ENCODE measurements around the gene TCF7L2. TPM values are rescaled to one million over a fixed set of nuclear protein-coding genes. Genes with fewer than 3 reads are reported as not detected.
A peak's percentile ranks its signal among the peaks of the same experiment; 100 is the strongest.

TCF7L2 gene
- total RNA-seq, 8 experiments from 2014 or later: 2.2 to 62.9 (median 7.5) TPM

DNA sequence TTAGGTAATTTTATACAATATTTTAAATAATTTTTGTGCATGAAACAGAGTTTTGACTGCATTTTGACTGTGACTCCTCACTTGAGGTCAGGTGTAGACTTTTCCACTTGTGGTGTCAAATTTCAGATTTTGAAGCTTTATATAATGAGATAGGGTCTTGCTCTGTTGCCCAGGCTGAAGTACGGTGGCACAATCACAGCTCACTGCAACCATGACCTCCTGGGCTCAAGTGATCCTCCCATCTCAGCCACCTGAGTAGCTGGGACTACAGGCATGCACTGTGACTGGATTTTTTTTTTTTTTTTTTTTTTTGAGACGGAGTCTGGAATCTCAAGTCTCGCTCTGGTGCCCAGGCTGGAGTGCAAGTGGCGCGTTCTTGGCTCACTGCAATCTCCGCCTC lies 74.9 kb downstream of the TCF7L2 start:
- in situ Hi-C loops (cut with MboI; ENCODE audit: low pct_unique_long_range_greater_than_20kb in 2 of 9, low sequenced_read_pairs in 9 of 9, unreplicated experiment in 9 of 9): no loop called here
- 93 to 100% (median 100%) methylated on average over 1 to 6 of the region's 6 CpGs; no CpG with 5 or more reads in 6 of the 10 experiments for WGBS, 10 experiments
- ATAC-seq (replicated peaks in 6 of 8): no peak
- Histone ChIP-seq H3K4me3 (no peak overlapping the region), H3K27ac (no peak overlapping the region), H3K4me1 (replicated peaks in 1 of 2) (peaks cover 23 to 45% of the 10 kb centered on the region in 2 donors)

DNA sequence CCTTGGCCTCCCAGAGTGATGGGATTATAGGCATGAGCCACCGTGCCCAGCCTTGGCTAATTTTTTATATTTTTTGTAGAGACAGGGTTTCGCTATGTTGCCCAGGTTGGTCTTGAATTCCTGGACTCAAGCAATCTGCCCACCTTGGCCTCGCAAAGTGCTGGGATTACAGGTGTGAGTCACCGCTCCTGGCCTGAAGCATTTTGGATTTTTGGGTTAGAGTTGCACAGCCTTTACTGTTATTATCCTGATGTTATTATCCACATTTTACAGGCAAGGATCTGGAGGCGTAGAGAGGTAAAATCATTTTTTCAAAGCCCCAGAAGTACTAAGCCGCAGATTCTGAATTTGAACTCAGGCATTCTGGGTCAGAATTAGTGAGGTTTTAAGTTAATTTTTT lies 75.4 kb downstream of the TCF7L2 start:
- in situ Hi-C loops (cut with MboI; ENCODE audit: low pct_unique_long_range_greater_than_20kb in 2 of 9, low sequenced_read_pairs in 9 of 9, unreplicated experiment in 9 of 9): no loop called here
- Histone ChIP-seq H3K4me3 (no peak overlapping the region), H3K4me1 (replicated peaks in 1 of 2) (peaks cover 19 to 39% of the 10 kb centered on the region in 2 donors), H3K27ac (no peak overlapping the region)
- 80 to 100% (median 97%) methylated on average over 1 to 5 of the region's 6 CpGs; no CpG with 5 or more reads in 3 of the 10 experiments for WGBS, 10 experiments
- ATAC-seq (replicated peaks in 6 of 8): no peak

DNA sequence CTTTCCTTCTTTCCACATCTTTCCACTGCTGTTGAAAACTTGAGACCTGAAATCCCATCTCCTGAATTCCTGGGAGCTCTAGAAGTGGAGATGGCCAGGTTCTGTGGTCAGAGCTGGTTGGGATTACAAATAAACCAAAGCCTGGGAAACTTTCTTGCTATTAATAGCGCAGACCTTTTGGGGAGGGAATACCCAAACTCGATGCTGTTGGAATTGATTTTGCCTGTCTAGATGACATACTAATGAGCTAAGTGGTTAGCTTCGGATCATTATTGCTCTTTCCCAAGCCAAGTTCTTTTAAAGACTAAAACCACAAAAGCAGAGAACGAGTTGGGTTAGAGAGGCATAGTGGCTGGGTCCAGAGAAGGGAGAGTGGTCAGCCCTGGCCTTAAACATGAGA lies 76.6 kb downstream of the TCF7L2 start:
- Histone ChIP-seq H3K4me3 (no peak overlapping the region), H3K4me1 (replicated peaks in 1 of 2) (peaks cover 19 to 30% of the 10 kb centered on the region in 2 donors), H3K27ac (no peak overlapping the region)
- in situ Hi-C loops (cut with MboI; ENCODE audit: low pct_unique_long_range_greater_than_20kb in 2 of 9, low sequenced_read_pairs in 9 of 9, unreplicated experiment in 9 of 9): no loop called here
- 0 to 100% (median 63%) methylated on average over 1 to 4 of the region's 4 CpGs; no CpG with 5 or more reads in 1 of the 10 experiments for WGBS, 10 experiments
- no peak for ATAC-seq (replicated peaks in 6 of 8)

DNA sequence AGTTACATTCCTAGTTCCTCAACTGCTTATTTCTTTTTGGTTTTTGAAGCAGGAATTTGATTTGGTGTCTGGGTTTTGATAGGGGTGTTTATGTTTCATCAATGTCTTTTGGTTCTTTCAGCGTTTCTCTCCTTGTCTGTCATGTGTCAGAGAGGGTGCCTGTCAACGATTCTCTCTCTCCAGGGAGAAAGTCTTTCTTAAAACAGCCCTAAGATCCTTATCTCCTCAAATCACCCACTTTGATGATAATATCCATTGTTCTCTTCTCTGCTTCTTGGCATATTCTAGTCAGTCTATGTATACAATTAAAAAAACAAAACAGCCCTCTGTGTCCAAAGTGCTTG lies 77.2 kb downstream of the TCF7L2 start:
- in situ Hi-C loops (cut with MboI; ENCODE audit: low pct_unique_long_range_greater_than_20kb in 2 of 9, low sequenced_read_pairs in 9 of 9, unreplicated experiment in 9 of 9): no loop called here
- H3K27ac ChIP-seq: no peak overlapping the region
- 0 to 74% (median 38%) methylated on average over 1 to 2 of the region's 2 CpGs; no CpG with 5 or more reads in 2 of the 10 experiments for WGBS, 10 experiments
- peaks cover 19 to 29% of the 10 kb centered on the region in 2 donors for H3K4me1 ChIP-seq (replicated peaks in 1 of 2)
- no peak for ATAC-seq (replicated peaks in 6 of 8)
- H3K4me3 ChIP-seq: no peak overlapping the region

DNA sequence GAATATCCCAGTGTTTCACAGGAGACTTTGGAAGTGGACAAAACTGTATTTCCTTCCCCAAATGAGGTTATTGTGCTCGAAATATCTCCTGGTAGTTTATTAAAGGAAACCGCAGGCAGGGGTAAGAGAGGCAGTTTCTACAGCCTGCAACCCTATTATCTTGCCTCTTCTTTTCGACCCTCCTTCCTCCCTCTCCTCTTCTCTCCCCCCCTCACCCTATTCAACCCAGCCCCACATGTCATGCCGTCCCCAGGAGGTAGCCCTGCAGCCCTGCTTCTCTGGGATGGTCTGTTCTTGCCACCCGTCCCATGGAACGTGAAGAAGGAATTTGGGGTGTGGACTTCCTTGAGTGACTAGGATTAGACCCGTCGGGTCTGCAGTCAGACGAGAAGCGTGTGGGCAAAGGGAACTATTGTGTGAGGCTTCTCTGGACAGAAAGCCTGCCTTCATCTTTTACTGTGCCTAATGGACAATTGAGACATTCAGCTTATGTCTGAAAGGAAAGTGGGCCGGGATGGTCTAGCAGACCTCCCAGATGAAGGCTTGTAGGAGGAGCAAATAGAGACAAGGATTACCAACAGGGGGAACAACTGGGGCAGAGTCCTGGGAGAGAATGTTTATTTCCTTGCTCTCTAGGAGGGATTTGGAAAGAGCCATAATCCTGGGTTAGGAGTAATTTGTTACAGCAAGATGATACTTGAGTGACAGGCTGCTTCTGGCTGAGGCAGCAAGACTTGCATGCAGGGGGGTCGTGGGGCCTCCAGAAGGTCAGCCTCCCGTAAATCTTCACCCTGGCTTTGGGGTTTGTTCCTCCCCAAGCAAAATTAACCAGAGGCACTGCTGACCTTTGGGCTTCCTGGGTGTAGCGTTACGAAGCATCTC lies 77.8 kb downstream of the TCF7L2 start:
- in situ Hi-C loops (cut with MboI; ENCODE audit: low pct_unique_long_range_greater_than_20kb in 2 of 9, low sequenced_read_pairs in 9 of 9, unreplicated experiment in 9 of 9): no loop called here
- ATAC-seq (replicated peaks in 6 of 8): peak; percentile 20 to 70 (median 57)

DNA sequence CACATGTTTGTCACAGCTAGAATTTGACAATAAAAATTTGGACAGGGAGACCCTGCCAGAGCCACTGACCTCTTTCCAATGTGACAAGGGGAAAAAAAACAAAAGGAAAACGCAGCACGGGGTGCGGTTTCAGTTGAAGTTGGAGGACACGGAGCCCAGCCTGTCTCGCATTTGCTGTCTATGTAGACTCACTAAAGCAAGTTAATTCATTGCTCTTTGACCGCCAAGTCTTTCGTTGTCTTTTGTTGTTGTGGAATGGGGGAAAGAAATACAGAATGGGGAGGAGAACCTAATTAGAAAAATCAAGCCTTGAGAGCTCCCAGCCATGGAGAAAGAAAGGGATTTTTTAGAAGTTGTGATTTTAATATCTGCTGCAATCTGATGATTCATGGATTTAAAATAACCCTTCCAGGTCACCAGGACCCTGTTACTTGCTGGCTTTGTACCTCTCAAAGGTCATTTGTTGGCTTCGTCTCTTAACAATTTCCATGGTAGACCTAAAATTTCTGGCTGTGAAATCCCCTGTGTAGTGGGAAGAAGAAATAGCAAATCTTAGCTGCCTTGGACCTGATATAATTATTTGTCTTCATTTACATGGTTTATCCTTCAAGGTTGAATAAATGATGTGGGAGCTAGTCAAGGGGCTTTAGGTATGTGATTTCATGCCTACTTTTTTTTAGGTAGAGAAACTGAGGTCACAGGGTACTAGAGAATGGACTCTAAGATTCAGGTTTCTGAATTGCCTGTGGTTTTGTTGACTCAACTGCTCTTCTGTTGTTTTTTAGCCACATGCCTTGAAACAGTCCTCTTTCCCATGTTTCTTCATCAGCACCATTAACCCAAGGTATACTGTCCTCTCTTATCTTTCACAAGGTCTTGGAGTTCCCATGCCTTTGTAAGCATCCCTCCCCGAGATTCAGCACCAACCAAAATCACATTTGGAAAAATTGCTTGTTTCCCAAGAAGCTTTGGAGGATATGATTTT lies 78.7 kb downstream of the TCF7L2 start:
- 3 to 100% (median 22%) methylated on average over 1 to 9 of the region's 9 CpGs for WGBS, 10 experiments
- peaks cover 19 to 29% of the 10 kb centered on the region in 2 donors for H3K4me1 ChIP-seq (replicated peaks in 1 of 2)
- H3K27ac ChIP-seq: peak overlapping the region in 1 of 2 donors; percentile 6

More for the DNA sequence above, 77.8 kb downstream of the TCF7L2 start:
- 0 to 100% (median 18%) methylated on average over 1 to 8 of the region's 15 CpGs; no CpG with 5 or more reads in 2 of the 10 experiments for WGBS, 10 experiments
- H3K27ac ChIP-seq: peak overlapping the region in 1 of 2 donors; percentile 6
- peaks cover 19 to 29% of the 10 kb centered on the region in 2 donors for H3K4me1 ChIP-seq (replicated peaks in 1 of 2)
- H3K4me3 ChIP-seq: peak overlapping the region in 1 of 5 donors; percentile 0

DNA sequence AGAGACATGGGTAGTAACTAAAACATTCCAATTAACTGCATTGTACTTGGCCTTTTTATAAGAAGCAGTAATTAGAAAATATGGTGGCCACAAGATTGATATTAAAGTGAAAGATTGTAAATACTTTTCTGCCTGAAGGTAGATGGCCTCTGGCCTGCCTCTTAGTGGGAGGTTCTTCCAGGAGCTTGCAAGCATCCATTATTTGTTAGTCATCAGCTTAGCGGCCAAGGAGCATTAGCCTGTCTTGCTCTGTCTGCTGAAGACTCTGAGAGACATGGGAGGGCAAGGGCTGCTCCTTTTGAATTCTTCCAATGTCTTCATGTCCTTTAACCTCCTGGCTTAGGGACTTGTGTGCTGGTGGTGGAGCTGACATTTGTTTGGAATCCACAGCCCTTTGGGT lies 80.4 kb downstream of the TCF7L2 start:
- H3K27ac ChIP-seq: no peak overlapping the region
- H3K4me3 ChIP-seq: no peak overlapping the region
- WGBS, 10 experiments: 17 to 100% (median 74%) methylated on average over 1 of the region's 1 CpG; no CpG with 5 or more reads in 4 of the 10 experiments
- H3K4me1 ChIP-seq (replicated peaks in 1 of 2): peaks cover 19 to 29% of the 10 kb centered on the region in 2 donors
- in situ Hi-C loops (cut with MboI; ENCODE audit: low pct_unique_long_range_greater_than_20kb in 2 of 9, low sequenced_read_pairs in 9 of 9, unreplicated experiment in 9 of 9): no loop called here
- peak in 2 of 8 experiments; percentile 74 to 81 for ATAC-seq (replicated peaks in 6 of 8)

More for the DNA sequence above, 78.7 kb downstream of the TCF7L2 start:
- peak overlapping the region in 1 of 5 donors; percentile 0 for H3K4me3 ChIP-seq
- in situ Hi-C loops (cut with MboI; ENCODE audit: low pct_unique_long_range_greater_than_20kb in 2 of 9, low sequenced_read_pairs in 9 of 9, unreplicated experiment in 9 of 9): no loop called here
- ATAC-seq (replicated peaks in 6 of 8): peak in 7 of 8 experiments; percentile 7 to 52 (median 38)

DNA sequence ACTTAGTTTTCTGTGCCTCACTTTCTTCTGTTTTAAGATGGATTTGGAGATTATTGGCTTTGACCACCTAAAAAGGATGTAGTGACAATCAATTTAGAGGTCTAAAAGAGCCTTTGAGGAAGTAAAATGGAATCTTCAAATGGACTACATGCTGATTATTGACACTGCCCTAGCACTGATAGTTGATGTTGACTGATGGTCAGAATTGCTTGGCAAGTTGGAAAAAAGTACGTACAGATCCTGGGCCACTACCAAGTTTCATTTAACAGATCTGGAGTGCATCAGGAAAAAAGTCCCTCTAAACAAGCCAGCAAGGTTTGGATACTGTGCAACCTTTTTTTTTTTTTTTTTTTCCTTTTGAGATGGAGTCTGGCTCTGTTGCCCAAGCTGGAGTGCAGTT lies 81.1 kb downstream of the TCF7L2 start:
- no peak for ATAC-seq (replicated peaks in 6 of 8)
- H3K4me1 ChIP-seq (replicated peaks in 1 of 2): peaks cover 19 to 29% of the 10 kb centered on the region in 2 donors
- no peak overlapping the region for H3K4me3 ChIP-seq
- in situ Hi-C loops (cut with MboI; ENCODE audit: low pct_unique_long_range_greater_than_20kb in 2 of 9, low sequenced_read_pairs in 9 of 9, unreplicated experiment in 9 of 9): no loop called here
- no peak overlapping the region for H3K27ac ChIP-seq
- WGBS, 10 experiments: 83 to 100% (median 100%) methylated on average over 1 of the region's 1 CpG; no CpG with 5 or more reads in 6 of the 10 experiments

DNA sequence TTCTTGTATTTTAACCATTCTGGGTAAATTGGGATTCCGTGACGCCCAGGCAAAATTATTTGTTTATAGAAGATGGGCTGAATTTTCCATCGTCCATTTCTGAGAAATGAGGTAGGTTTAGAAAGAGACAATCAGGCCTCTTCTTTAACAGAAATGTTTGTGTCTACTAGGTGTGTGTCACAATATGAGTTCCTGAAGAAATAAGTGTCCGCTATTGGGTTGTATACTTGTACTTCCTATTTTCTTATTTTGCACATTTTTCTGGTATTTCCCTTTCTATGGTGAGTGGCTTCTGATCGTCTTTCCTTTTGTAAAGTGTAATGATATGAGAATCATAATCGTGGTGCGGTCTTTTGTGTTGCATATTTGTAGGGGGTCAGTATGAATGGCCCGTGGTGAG lies 83.9 kb downstream of the TCF7L2 start:
- Histone ChIP-seq H3K4me3 (no peak overlapping the region), H3K27ac (no peak overlapping the region), H3K4me1 (replicated peaks in 1 of 2) (peaks cover 2% of the 10 kb centered on the region in 2 donors)
- WGBS, 10 experiments: 69 to 95% (median 85%) methylated on average over 1 to 8 of the region's 8 CpGs
- no peak for ATAC-seq (replicated peaks in 6 of 8)
- in situ Hi-C loops (cut with MboI; ENCODE audit: low pct_unique_long_range_greater_than_20kb in 2 of 9, low sequenced_read_pairs in 9 of 9, unreplicated experiment in 9 of 9): no loop called here

DNA sequence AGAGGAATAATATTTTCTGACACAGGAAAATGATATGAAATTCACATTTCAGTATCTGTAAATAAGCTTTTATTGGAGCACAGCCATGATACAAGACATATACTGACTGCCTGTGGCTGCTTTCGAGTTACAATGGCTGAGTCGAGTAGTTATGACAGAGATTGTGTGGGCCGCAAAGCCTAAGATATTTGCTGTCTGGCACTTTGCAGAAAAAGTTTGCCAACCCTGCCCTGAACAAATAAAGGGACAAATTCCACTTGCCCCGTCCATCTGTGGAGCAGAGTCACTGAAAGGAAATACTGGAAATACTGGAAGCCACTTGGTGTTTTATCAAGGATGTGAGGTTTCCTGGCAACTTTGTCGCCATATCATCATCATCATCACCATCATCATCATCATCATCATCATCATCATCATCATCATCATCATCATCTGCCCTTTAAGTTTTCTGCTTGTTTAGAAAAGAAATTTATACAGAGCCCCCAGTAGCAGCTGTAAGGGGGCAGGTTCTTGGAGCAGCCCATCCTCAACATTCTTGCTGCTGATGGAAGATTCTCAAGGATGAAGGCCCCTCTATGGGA lies 85.8 kb downstream of the TCF7L2 start:
- WGBS, 10 experiments: 65 to 100% (median 90%) methylated on average over 1 to 5 of the region's 5 CpGs; no CpG with 5 or more reads in 1 of the 10 experiments
- no peaks in the 10 kb centered on the region for H3K4me1 ChIP-seq (replicated peaks in 1 of 2)
- no peak overlapping the region for H3K27ac ChIP-seq
- ATAC-seq (replicated peaks in 6 of 8): peak in 1 of 8 experiments; percentile 54
- in situ Hi-C loops (cut with MboI; ENCODE audit: low pct_unique_long_range_greater_than_20kb in 2 of 9, low sequenced_read_pairs in 9 of 9, unreplicated experiment in 9 of 9): no loop called here
- H3K4me3 ChIP-seq: no peak overlapping the region

DNA sequence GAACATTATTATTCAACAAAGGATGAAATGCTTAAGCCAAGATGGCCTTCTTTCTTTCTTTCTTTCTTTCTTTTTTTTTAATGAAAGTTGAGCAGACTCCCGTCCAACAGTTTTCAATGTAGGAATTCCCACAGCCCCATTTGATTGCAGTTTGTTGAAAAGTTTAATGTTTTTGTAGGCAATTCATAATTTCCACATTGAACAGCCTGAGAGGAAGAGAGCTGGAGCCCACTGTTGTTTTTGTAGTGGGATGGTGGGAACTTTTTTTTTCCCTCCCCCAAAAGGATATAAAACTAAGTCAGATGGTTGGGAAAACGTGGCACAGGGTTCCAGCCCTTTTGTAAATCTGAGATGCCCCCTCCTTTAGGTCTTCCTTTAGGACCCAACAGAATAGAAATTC lies 86.6 kb downstream of the TCF7L2 start:
- H3K4me1 ChIP-seq (replicated peaks in 1 of 2): no peaks in the 10 kb centered on the region
- no peak overlapping the region for H3K27ac ChIP-seq
- ATAC-seq (replicated peaks in 6 of 8): no peak
- in situ Hi-C loops (cut with MboI; ENCODE audit: low pct_unique_long_range_greater_than_20kb in 2 of 9, low sequenced_read_pairs in 9 of 9, unreplicated experiment in 9 of 9): no loop called here
- 50 to 100% (median 87%) methylated on average over 1 to 2 of the region's 2 CpGs; no CpG with 5 or more reads in 2 of the 10 experiments for WGBS, 10 experiments
- H3K4me3 ChIP-seq: no peak overlapping the region

DNA sequence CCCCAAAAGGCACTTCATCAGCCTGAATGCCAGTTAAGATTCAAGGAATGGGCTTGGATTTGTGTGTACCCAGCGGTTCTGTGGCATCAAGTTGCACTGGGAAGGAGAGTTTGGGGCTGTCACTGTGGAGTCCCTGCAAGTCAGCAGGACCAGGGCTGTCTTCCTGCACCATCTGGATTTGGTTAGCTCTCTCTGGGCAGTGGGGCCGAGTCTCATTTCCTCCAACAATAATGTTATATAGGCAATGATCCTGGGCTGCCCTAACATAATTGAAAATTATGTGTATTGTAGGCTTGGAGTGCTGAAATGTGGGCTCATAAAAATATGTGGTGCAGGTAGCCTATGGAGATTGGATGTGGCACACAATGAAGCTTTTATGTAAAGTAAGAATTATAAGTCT lies 87.2 kb downstream of the TCF7L2 start:
- 50 to 100% (median 100%) methylated on average over 1 to 2 of the region's 2 CpGs; no CpG with 5 or more reads in 4 of the 10 experiments for WGBS, 10 experiments
- Histone ChIP-seq H3K4me1 (replicated peaks in 1 of 2) (no peaks in the 10 kb centered on the region), H3K27ac (no peak overlapping the region), H3K4me3 (no peak overlapping the region)
- ATAC-seq (replicated peaks in 6 of 8): no peak
- in situ Hi-C loops (cut with MboI; ENCODE audit: low pct_unique_long_range_greater_than_20kb in 2 of 9, low sequenced_read_pairs in 9 of 9, unreplicated experiment in 9 of 9): no loop called here
